ENCODE results near the gene COA6. TPM values are rescaled to one million over a fixed set of nuclear protein-coding genes. Genes with fewer than 3 reads are reported as not detected.

Gene COA6
- total RNA-seq = 28.7 and 28.8 TPM in 2 replicates
- long read RNA-seq, transcript COA6-203 (3 exons, 710 nt) = major isoform, 13 of 15 reads
- long read RNA-seq, partial matches to known transcripts = 0 of 15 reads
- long read RNA-seq, other reads (novel, unspliced or antisense) = 0 of 15 reads

- Mint-ChIP-seq H3K27ac (ENCODE audit: unreplicated experiment) (peak within 1 kb of the TSS; percentile 100), H3K9me3 (ENCODE audit: unreplicated experiment) (no peaks in the 10 kb centered on the region), H3K27me3 (ENCODE audit: unreplicated experiment) (peaks cover under 1% of the 10 kb centered on the region), H3K4me1 (ENCODE audit: unreplicated experiment) (peaks cover 22% of the 10 kb centered on the region), H3K36me3 (ENCODE audit: unreplicated experiment) (peaks cover 19% of the 10 kb centered on the region), H3K4me3 (ENCODE audit: unreplicated experiment) (peak within 1 kb of the TSS; percentile 98)
- DNase-seq (ENCODE audit: extremely low spot score, unreplicated experiment) = peak; percentile 93
- TF ChIP-seq CTCF (IDR thresholded peaks at IDR 0.05) = no peak
These were observed at the start of gene COA6 for GRCh38 chr1:234373064-234373958. Gene COA6, plus strand, starts transcription at chr1:234373456. Its CDS starts 11 bp downstream, at chr1:234373467.

GRCh38 chr1:234324821-234325220, 48.4 kb upstream of the COA6 start:
- no peak for TF ChIP-seq CTCF (IDR thresholded peaks at IDR 0.05)
- Mint-ChIP-seq H3K4me3 (ENCODE audit: unreplicated experiment) (no peak overlapping the region), H3K27ac (ENCODE audit: unreplicated experiment) (no peak overlapping the region), H3K4me1 (ENCODE audit: unreplicated experiment) (peaks cover 6% of the 10 kb centered on the region), H3K9me3 (ENCODE audit: unreplicated experiment) (no peaks in the 10 kb centered on the region), H3K27me3 (ENCODE audit: unreplicated experiment) (peaks cover 46% of the 10 kb centered on the region), H3K36me3 (ENCODE audit: unreplicated experiment) (no peaks in the 10 kb centered on the region)
- DNase-seq (ENCODE audit: extremely low spot score, unreplicated experiment) = no peak

GRCh38 chr1:234325878-234326496, 47.3 kb upstream of the COA6 start:
- Mint-ChIP-seq H3K4me3 (ENCODE audit: unreplicated experiment) (peak overlapping the region; percentile 34), H3K36me3 (ENCODE audit: unreplicated experiment) (no peaks in the 10 kb centered on the region), H3K4me1 (ENCODE audit: unreplicated experiment) (peaks cover 6% of the 10 kb centered on the region), H3K9me3 (ENCODE audit: unreplicated experiment) (no peaks in the 10 kb centered on the region), H3K27ac (ENCODE audit: unreplicated experiment) (no peak overlapping the region), H3K27me3 (ENCODE audit: unreplicated experiment) (peaks cover 52% of the 10 kb centered on the region)
- TF ChIP-seq CTCF (IDR thresholded peaks at IDR 0.05) = no peak
- DNase-seq (ENCODE audit: extremely low spot score, unreplicated experiment) = no peak

- no peak for DNase-seq (ENCODE audit: extremely low spot score, unreplicated experiment)
- TF ChIP-seq CTCF (IDR thresholded peaks at IDR 0.05) = peak; percentile 77
- peak overlapping the region; percentile 38 for H3K4me3 Mint-ChIP-seq (ENCODE audit: unreplicated experiment)
- no peaks in the 10 kb centered on the region for H3K9me3 Mint-ChIP-seq (ENCODE audit: unreplicated experiment)
- no peak overlapping the region for H3K27ac Mint-ChIP-seq (ENCODE audit: unreplicated experiment)
- H3K27me3 Mint-ChIP-seq (ENCODE audit: unreplicated experiment) = peaks cover 48% of the 10 kb centered on the region
- H3K36me3 Mint-ChIP-seq (ENCODE audit: unreplicated experiment) = no peaks in the 10 kb centered on the region
- H3K4me1 Mint-ChIP-seq (ENCODE audit: unreplicated experiment) = peaks cover 6% of the 10 kb centered on the region
These were observed 46.5 kb upstream of the COA6 start for GRCh38 chr1:234326497-234327366.

Measured in osteocyte (in vitro differentiated cells).